Stimulated activated CD4-positive, alpha-beta T cell treated with anti-CD3 and anti-CD28 coated beads, Interleukin-4, amount 100 ng/mL, for 4 hours (primary cell): ENCODE results near the gene BICD2.
"Not testable (repeated sequence)": the region's sequence is repeated elsewhere in the genome, so short reads cannot be mapped to it uniquely, and the experiment has no call there.

ENCODE experiments used
- DNase-seq, 2 experiments: peaks; one replicate each; pipeline ENCODE4 v3.0.0-alpha.2; 2020

Gene BICD2

GRCh38 chr9:92764381-92764987 is at the start of gene BICD2:
Gene BICD2, minus strand, starts transcription at chr9:92764833. Its CDS starts 89 bp downstream, at chr9:92764744.
- DNase-seq, result peak in 1 of 2 experiments; percentile 95

- not testable (repeated sequence) for DNase-seq
Observed at GRCh38 chr9:92809629-92810326, 45.1 kb upstream of the BICD2 start.

- DNase-seq, result peak; percentile 30 to 44
Observed at GRCh38 chr9:92808726-92809451, 44.3 kb upstream of the BICD2 start.

- peak; percentile 11 to 28 for DNase-seq
Observed at GRCh38 chr9:92807757-92808725, 43.4 kb upstream of the BICD2 start.

GRCh38 chr9:92807031-92807756 is 42.6 kb upstream of the BICD2 start:
- DNase-seq, result no peak

GRCh38 chr9:92804727-92805126 is 40.1 kb upstream of the BICD2 start:
- no peak for DNase-seq

GRCh38 chr9:92798358-92798757 is 33.7 kb upstream of the BICD2 start:
- no peak for DNase-seq

GRCh38 chr9:92796337-92796804 is 31.7 kb upstream of the BICD2 start:
- DNase-seq, result not testable (repeated sequence)

GRCh38 chr9:92795598-92796336 is 31.1 kb upstream of the BICD2 start:
- no peak for DNase-seq

- DNase-seq, result no peak
Observed at GRCh38 chr9:92795000-92795399, 30.4 kb upstream of the BICD2 start.

GRCh38 chr9:92794426-92794825 is 29.8 kb upstream of the BICD2 start:
- DNase-seq, result no peak

- peak; percentile 65 to 68 for DNase-seq
Observed at GRCh38 chr9:92790542-92791527, 26.2 kb upstream of the BICD2 start.

- DNase-seq, result no peak
Observed at GRCh38 chr9:92786298-92786697, 21.7 kb upstream of the BICD2 start.

GRCh38 chr9:92781899-92782298 is 17.3 kb upstream of the BICD2 start:
- no peak for DNase-seq

GRCh38 chr9:92780206-92780605 is 15.6 kb upstream of the BICD2 start:
- DNase-seq, result no peak

GRCh38 chr9:92775466-92775865 is 10.8 kb upstream of the BICD2 start:
- DNase-seq, result no peak

GRCh38 chr9:92774274-92774673 is 9.6 kb upstream of the BICD2 start:
- DNase-seq, result no peak

- DNase-seq, result no peak
Observed at GRCh38 chr9:92773810-92774209, 9.2 kb upstream of the BICD2 start.

- no peak for DNase-seq
Observed at GRCh38 chr9:92771309-92771708, 6.7 kb upstream of the BICD2 start.
